ENCODE measurements around the gene SLC35F3. TPM values are rescaled to one million over a fixed set of nuclear protein-coding genes. Genes with fewer than 3 reads are reported as not detected.

Gene SLC35F3
- total RNA-seq, 1 experiment from 2014 or later: not detected

DNA sequence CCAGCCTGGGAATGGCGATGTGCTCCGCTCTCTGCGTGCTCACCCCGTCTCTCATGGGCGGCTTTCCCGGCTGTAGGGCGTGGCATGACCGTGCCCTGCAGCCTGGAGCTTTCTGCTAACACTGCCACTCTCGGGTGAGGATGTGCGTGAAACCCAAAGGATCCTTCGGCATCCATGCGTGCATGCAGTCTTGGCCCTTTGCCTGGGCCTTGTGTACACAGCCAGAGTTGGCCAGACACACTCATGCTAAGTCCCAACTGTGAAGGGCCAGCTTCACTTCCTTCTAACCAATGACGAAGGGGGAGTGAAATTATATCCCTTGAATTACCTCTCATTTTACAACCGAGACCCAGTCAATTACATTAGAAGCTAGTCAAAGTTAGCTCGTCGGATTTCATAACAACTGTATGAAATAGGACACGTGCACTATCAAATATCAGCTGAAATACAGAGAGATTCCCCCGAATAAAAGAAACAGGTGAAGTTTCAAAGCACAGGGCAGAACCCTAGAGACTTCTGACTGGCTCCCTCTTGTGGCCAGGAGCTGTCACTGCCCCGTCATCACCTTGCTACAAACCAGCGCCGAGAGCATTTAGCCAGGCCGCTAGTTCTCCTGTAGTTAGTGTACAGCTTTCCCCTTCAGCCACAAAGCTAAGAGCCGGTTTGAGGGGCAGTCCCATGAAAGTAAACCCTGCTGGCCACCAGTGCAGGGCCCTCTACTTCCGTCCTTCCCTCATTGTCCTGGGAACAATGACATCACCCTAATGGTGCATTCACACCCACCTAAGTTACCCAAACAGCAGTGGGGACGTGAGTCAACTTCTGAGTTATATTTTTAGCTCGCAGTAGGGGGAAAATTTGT lies 405.4 kb downstream of the SLC35F3 start:
- H3K27me3 ChIP-seq (replicated peaks; ENCODE audit: control insufficient read depth, insufficient read depth, low read length): no peaks in the 10 kb centered on the region
- no peaks in the 10 kb centered on the region for H3K9me3 Mint-ChIP-seq (ENCODE audit: unreplicated experiment)
- ChIA-PET POLR2A (no interaction called here), CTCF (interaction anchor here (0.6 to 1.8 kb wide), 12 partner anchors 9 to 927 kb away, joined by 3 to 8 read pairs (median 4); partner anchors contain the start of gene COA6)
- H3K36me3 Mint-ChIP-seq (ENCODE audit: insufficient read depth, unreplicated experiment): no peaks in the 10 kb centered on the region
- H3K4me1 ChIP-seq: peaks cover 5% of the 10 kb centered on the region; the same call in 1 of the 2 replicates
- TF ChIP-seq, protein P1, sequence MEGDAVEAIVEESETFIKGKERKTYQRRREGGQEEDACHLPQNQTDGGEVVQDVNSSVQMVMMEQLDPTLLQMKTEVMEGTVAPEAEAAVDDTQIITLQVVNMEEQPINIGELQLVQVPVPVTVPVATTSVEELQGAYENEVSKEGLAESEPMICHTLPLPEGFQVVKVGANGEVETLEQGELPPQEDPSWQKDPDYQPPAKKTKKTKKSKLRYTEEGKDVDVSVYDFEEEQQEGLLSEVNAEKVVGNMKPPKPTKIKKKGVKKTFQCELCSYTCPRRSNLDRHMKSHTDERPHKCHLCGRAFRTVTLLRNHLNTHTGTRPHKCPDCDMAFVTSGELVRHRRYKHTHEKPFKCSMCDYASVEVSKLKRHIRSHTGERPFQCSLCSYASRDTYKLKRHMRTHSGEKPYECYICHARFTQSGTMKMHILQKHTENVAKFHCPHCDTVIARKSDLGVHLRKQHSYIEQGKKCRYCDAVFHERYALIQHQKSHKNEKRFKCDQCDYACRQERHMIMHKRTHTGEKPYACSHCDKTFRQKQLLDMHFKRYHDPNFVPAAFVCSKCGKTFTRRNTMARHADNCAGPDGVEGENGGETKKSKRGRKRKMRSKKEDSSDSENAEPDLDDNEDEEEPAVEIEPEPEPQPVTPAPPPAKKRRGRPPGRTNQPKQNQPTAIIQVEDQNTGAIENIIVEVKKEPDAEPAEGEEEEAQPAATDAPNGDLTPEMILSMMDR (IDR thresholded peaks at IDR 0.05; ENCODE audit: insufficient read depth in 1 of 2, low read depth in 1 of 2, low read length in 1 of 2, severe bottlenecking in 1 of 2, unreplicated experiment in 1 of 2): peak; percentile 96 to 97
- no peak overlapping the region for H3K27ac Mint-ChIP-seq (ENCODE audit: unreplicated experiment)
- H3K36me3 ChIP-seq (ENCODE audit: control insufficient read depth, insufficient read depth, low read length): no peaks in the 10 kb centered on the region
- no peaks in the 10 kb centered on the region for H3K4me1 Mint-ChIP-seq (ENCODE audit: low read depth, unreplicated experiment)
- H3K9me3 ChIP-seq: no peaks in the 10 kb centered on the region
- no TSS peak for BruUV-seq (replicated peaks)
- DNase-seq: peak; percentile 70 to 72
- H3K4me3 Mint-ChIP-seq (ENCODE audit: unreplicated experiment): peak overlapping the region; percentile 72
- intact Hi-C loops (cut with micrococcal nuclease; ENCODE audit: unreplicated experiment): loop anchor here (1.0 kb wide), 3 partner anchors 98 to 196 kb away; no protein-coding TSS in a partner anchor
- peaks cover 10% of the 10 kb centered on the region for H3K27me3 Mint-ChIP-seq (ENCODE audit: insufficient read depth, unreplicated experiment)
- H3K4me3 ChIP-seq (ENCODE audit: low read depth, low read length): peak overlapping the region; percentile 21

DNA sequence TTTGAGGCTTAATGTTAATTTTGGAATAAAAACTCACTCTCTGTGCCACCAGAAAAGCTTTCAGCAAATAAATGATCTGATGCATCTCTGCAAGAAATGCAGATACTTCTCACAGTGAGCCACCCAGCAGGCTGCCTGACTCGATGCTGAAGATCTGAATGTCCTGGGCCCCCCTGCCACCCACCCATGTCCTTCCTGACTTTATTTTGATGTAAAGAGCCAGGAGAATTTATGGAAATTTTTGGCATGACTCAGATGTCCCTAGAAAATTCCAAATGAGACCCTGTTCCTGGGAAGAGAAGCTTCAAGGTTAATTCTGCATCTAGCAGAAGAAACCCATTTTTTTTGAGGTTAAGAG lies 406.0 kb downstream of the SLC35F3 start:
- CTCF ChIA-PET: interaction anchor here (0.6 to 1.8 kb wide), 8 partner anchors 13 to 199 kb away, joined by 3 to 8 read pairs (median 6); partner anchors contain the start of gene COA6
- peaks cover 12% of the 10 kb centered on the region for H3K27me3 Mint-ChIP-seq (ENCODE audit: insufficient read depth, unreplicated experiment)
- no peaks in the 10 kb centered on the region for H3K36me3 Mint-ChIP-seq (ENCODE audit: insufficient read depth, unreplicated experiment)
- H3K36me3 ChIP-seq (ENCODE audit: control insufficient read depth, insufficient read depth, low read length): no peaks in the 10 kb centered on the region
- no peak overlapping the region for H3K27ac Mint-ChIP-seq (ENCODE audit: unreplicated experiment)
- DNase-seq: no peak
- no peak overlapping the region for H3K4me3 Mint-ChIP-seq (ENCODE audit: unreplicated experiment)
- H3K9me3 Mint-ChIP-seq (ENCODE audit: unreplicated experiment): no peaks in the 10 kb centered on the region
- BruUV-seq (replicated peaks): no TSS peak
- POLR2A ChIA-PET: no interaction called here
- H3K4me1 ChIP-seq: peaks cover 5% of the 10 kb centered on the region; the same call in 1 of the 2 replicates
- H3K27me3 ChIP-seq (replicated peaks; ENCODE audit: control insufficient read depth, insufficient read depth, low read length): no peaks in the 10 kb centered on the region
- H3K4me3 ChIP-seq (ENCODE audit: low read depth, low read length): no peak overlapping the region
- intact Hi-C loops (cut with micrococcal nuclease; ENCODE audit: unreplicated experiment): loop anchor here (1.0 kb wide), 3 partner anchors 98 to 196 kb away; no protein-coding TSS in a partner anchor
- H3K9me3 ChIP-seq: no peaks in the 10 kb centered on the region
- TF ChIP-seq, protein P1 (IDR thresholded peaks at IDR 0.05; ENCODE audit: insufficient read depth in 1 of 2, low read depth in 1 of 2, low read length in 1 of 2, severe bottlenecking in 1 of 2, unreplicated experiment in 1 of 2): no peak
- no peaks in the 10 kb centered on the region for H3K4me1 Mint-ChIP-seq (ENCODE audit: low read depth, unreplicated experiment)

DNA sequence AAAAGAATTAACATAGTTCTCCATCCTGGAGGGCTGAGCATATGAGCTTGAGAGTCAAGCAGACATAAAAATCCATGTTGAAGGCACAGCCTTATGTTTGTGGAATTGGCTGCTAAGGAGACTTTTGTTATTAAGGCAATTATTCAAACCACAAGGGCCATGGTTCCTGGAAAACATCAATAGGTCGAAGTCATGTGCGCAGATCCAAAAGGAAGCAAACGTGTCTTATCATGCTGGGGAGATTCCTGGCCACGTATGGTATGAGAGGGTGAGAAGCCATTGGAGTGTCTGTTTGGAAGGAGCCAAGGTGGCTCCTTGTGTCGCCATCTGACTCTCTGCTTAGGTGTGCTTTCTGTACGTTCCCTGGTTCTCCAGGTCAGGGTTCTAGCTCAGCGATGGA lies 406.9 kb downstream of the SLC35F3 start:
- TF ChIP-seq, protein P1 (IDR thresholded peaks at IDR 0.05; ENCODE audit: insufficient read depth in 1 of 2, low read depth in 1 of 2, low read length in 1 of 2, severe bottlenecking in 1 of 2, unreplicated experiment in 1 of 2): no peak
- CTCF ChIA-PET: no interaction called here
- no TSS peak for BruUV-seq (replicated peaks)
- Mint-ChIP-seq H3K27ac (ENCODE audit: unreplicated experiment) (no peak overlapping the region), H3K27me3 (ENCODE audit: insufficient read depth, unreplicated experiment) (peaks cover 17% of the 10 kb centered on the region), H3K4me3 (ENCODE audit: unreplicated experiment) (no peak overlapping the region), H3K4me1 (ENCODE audit: low read depth, unreplicated experiment) (no peaks in the 10 kb centered on the region), H3K36me3 (ENCODE audit: insufficient read depth, unreplicated experiment) (no peaks in the 10 kb centered on the region), H3K9me3 (ENCODE audit: unreplicated experiment) (no peaks in the 10 kb centered on the region)
- no peak for DNase-seq
- intact Hi-C loops (cut with micrococcal nuclease; ENCODE audit: unreplicated experiment): no loop called here
- Histone ChIP-seq H3K27me3 (replicated peaks; ENCODE audit: control insufficient read depth, insufficient read depth, low read length) (no peaks in the 10 kb centered on the region), H3K9me3 (no peaks in the 10 kb centered on the region), H3K4me1 (peaks cover 5% of the 10 kb centered on the region; the same call in 1 of the 2 replicates), H3K36me3 (ENCODE audit: control insufficient read depth, insufficient read depth, low read length) (no peaks in the 10 kb centered on the region), H3K4me3 (ENCODE audit: low read depth, low read length) (no peak overlapping the region)
- POLR2A ChIA-PET: no interaction called here
